GM23338 (cell line): ENCODE data around the gene ABCA12. TPM values are rescaled to one million over a fixed set of nuclear protein-coding genes. Genes with fewer than 3 reads are reported as not detected.

ENCODE experiments used
- ATAC-seq: fragments of 200-7000 bp; cut with Tn5 transposase; 3 replicates; pipeline ENCODE4 v1.9.1; 2020
- DNase-seq: peaks from one replicate; pipeline ENCODE4 v3.0.0-alpha.2; 2015; ENCODE audit warnings: low spot score
- H2AFZ ChIP-seq: fragments of 200-600 bp; sonication (generic); 2 replicates; pipeline ENCODE4 v1.8.0; 2016; ENCODE audit warnings: antibody characterized with exemption, mild to moderate bottlenecking, moderate library complexity
- H3F3A ChIP-seq: fragments of 200-600 bp; sonication (generic); replicated peaks from 2 replicates; pipeline ENCODE4 v1.8.0; 2017; ENCODE audit warnings: antibody characterized with exemption, mixed run types, low read depth
- H3K27ac ChIP-seq: fragments of 200-600 bp; sonication (generic); 2 replicates; pipeline ENCODE4 v1.6.1; 2016; ENCODE audit warnings: low read depth
- H3K27me3 ChIP-seq: fragments of 200-600 bp; sonication (generic); 2 replicates; pipeline ENCODE4 v1.8.0; 2016; ENCODE audit warnings: mild to moderate bottlenecking, mixed run types, moderate library complexity; ENCODE audit not compliant: insufficient read depth
- H3K36me3 ChIP-seq: fragments of 200-600 bp; sonication (generic); 2 replicates; pipeline ENCODE4 v1.8.0; 2016; ENCODE audit warnings: mild to moderate bottlenecking; ENCODE audit not compliant: insufficient read depth
- H3K4me1 ChIP-seq: fragments of 200-600 bp; sonication (generic); 2 replicates; pipeline ENCODE4 v1.8.0; 2016; ENCODE audit warnings: mild to moderate bottlenecking, moderate library complexity; ENCODE audit not compliant: insufficient read depth
- H3K4me2 ChIP-seq: fragments of 200-600 bp; sonication (generic); 2 replicates; pipeline ENCODE4 v1.7.1; 2017; ENCODE audit warnings: mixed run types
- H3K4me3 ChIP-seq: fragments of 200-600 bp; sonication (generic); 2 replicates; pipeline ENCODE4 v1.6.1; 2016; ENCODE audit warnings: mixed run types
- H3K79me2 ChIP-seq: fragments of 200-600 bp; sonication (generic); replicated peaks from 2 replicates; pipeline ENCODE4 v1.8.0; 2017; ENCODE audit warnings: mild to moderate bottlenecking; ENCODE audit not compliant: insufficient read depth
- H3K9me2 ChIP-seq: fragments of 200-600 bp; sonication (generic); 2 replicates; pipeline ENCODE4 v1.8.0; 2017; ENCODE audit not compliant: insufficient read depth
- H4K20me1 ChIP-seq: fragments of 200-600 bp; sonication (generic); replicated peaks from 2 replicates; pipeline ENCODE4 v1.8.0; 2017; ENCODE audit warnings: mild to moderate bottlenecking; ENCODE audit not compliant: insufficient read depth
- H3K27ac Mint-ChIP-seq: 2 replicates; pipeline ENCODE4 v1.8.0; 2020; ENCODE audit warnings: inconsistent platforms, mild to moderate bottlenecking, moderate library complexity, mixed read lengths
- H3K27me3 Mint-ChIP-seq: 3 replicates; pipeline ENCODE4 v1.8.0; 2022; ENCODE audit warnings: low read depth, mild to moderate bottlenecking, moderate library complexity, mixed read lengths, inconsistent platforms; ENCODE audit not compliant: insufficient read depth, poor library complexity
- H3K36me3 Mint-ChIP-seq: 3 replicates; pipeline ENCODE4 v1.8.0; 2021; ENCODE audit warnings: low read depth, mild to moderate bottlenecking, inconsistent platforms, moderate library complexity, mixed read lengths
- H3K4me1 Mint-ChIP-seq: 3 replicates; pipeline ENCODE4 v1.8.0; 2020; ENCODE audit warnings: mild to moderate bottlenecking, inconsistent platforms, mixed read lengths
- H3K4me3 Mint-ChIP-seq: 3 replicates; pipeline ENCODE4 v1.8.0; 2021; ENCODE audit warnings: moderate library complexity, mild to moderate bottlenecking, inconsistent platforms, mixed read lengths
- H3K9me3 Mint-ChIP-seq: 3 replicates; pipeline ENCODE4 v1.8.0; 2020; ENCODE audit warnings: moderate library complexity, mild to moderate bottlenecking, inconsistent platforms, mixed read lengths
- CREB1 ChIP-seq: fragments of 250-450 bp; sonication (Bioruptor Pico); IDR thresholded peaks from 2 replicates; pipeline ENCODE4 v1.5.0; 2020; ENCODE audit warnings: low read depth, mild to moderate bottlenecking, moderate library complexity
- CTCF ChIP-seq, 2 experiments: fragments of 200-600 bp in 1 of 2; sonication (generic) in 1 of 2; conservative IDR thresholded peaks; 2 replicates each; pipeline versions ENCODE4 v1.5.1 to v1.6.1; 2016 to 2017; ENCODE audit warnings: antibody characterized with exemption in 2 of 2, low read depth in 2 of 2, mild to moderate bottlenecking in 2 of 2, moderate library complexity in 1 of 2
- ETS1 ChIP-seq: IDR thresholded peaks from 2 replicates; pipeline ENCODE4 v1.6.1; 2016; ENCODE audit warnings: antibody characterized with exemption
- EZH2 ChIP-seq: fragments of 200-600 bp; sonication (generic); IDR thresholded peaks from one replicate; pipeline ENCODE4 v1.8.0; 2017; ENCODE audit warnings: antibody characterized with exemption, mild to moderate bottlenecking, low read depth; ENCODE audit not compliant: unreplicated experiment
- EZH2phosphoT487 ChIP-seq: fragments of 200-600 bp; sonication (generic); IDR thresholded peaks from one replicate; pipeline ENCODE4 v1.8.1; 2018; ENCODE audit warnings: antibody characterized with exemption; ENCODE audit not compliant: unreplicated experiment
- JUNB ChIP-seq: IDR thresholded peaks from one replicate; pipeline ENCODE4 v1.6.1; 2016; ENCODE audit warnings: antibody characterized with exemption; ENCODE audit not compliant: unreplicated experiment
- NANOG ChIP-seq: IDR thresholded peaks from 2 replicates; pipeline ENCODE4 v1.6.1; 2016; ENCODE audit warnings: antibody characterized with exemption, borderline replicate concordance
- POLR2AphosphoS5 ChIP-seq: IDR thresholded peaks from 2 replicates; pipeline ENCODE4 v1.6.1; 2016; ENCODE audit warnings: antibody characterized with exemption, low read depth
- REST ChIP-seq: IDR thresholded peaks from one replicate; pipeline ENCODE4 v1.6.1; 2018; ENCODE audit warnings: antibody characterized with exemption; ENCODE audit not compliant: unreplicated experiment
- STAT1 ChIP-seq: IDR thresholded peaks from one replicate; pipeline ENCODE4 v1.6.1; 2016; ENCODE audit warnings: antibody characterized with exemption; ENCODE audit not compliant: unreplicated experiment
- ZNF114 ChIP-seq: fragments of 250-450 bp; sonication (Bioruptor Pico); IDR thresholded peaks from 2 replicates; pipeline ENCODE4 v1.5.0; 2020; ENCODE audit warnings: mild to moderate bottlenecking, moderate library complexity
- ZNF331 ChIP-seq: fragments of 250-450 bp; sonication (Bioruptor Pico); IDR thresholded peaks from 2 replicates; pipeline ENCODE4 v1.5.0; 2020; ENCODE audit warnings: low read depth, mild to moderate bottlenecking, moderate library complexity
- ZNF462 ChIP-seq: fragments of 250-450 bp; sonication (Bioruptor Pico); IDR thresholded peaks from 2 replicates; pipeline ENCODE4 v1.5.0; 2020; ENCODE audit warnings: mild to moderate bottlenecking, moderate library complexity
- polyA plus RNA-seq: library from polyadenylated mRNA; unstranded; fragments of >200 nt; fragmentation: Nextera tagmentation; extraction: Ambion mirVana; gene quantifications from 2 replicates; pipeline ENCODE4 v1.2.1, GENCODE V29; 2016
- total RNA-seq: library from RNA; depleted of rRNA; stranded (reverse); fragments of >200 nt; shearing (Covaris generic); gene quantifications from 2 replicates; pipeline ENCODE4 v1.2.3, GENCODE V29; 2014

Gene ABCA12
- total and polyA plus RNA-seq, 2 experiments from 2014 or later, result 0.05 to 0.10 TPM

GRCh38 chr2:215031321-215031720 lies 107.1 kb downstream of the ABCA12 start:
- no peak overlapping the region for H2AFZ ChIP-seq
- no peaks in the 10 kb centered on the region for H3K9me2 ChIP-seq
- H3K4me3 ChIP-seq, result no peak overlapping the region
- no peaks in the 10 kb centered on the region for H3K27me3 ChIP-seq
- H3K4me1 Mint-ChIP-seq, result peaks cover 14% of the 10 kb centered on the region; the same call in 2 of the 3 replicates
- no peak overlapping the region for H3K27ac ChIP-seq
- H3K79me2 ChIP-seq, result no peaks in the 10 kb centered on the region
- DNase-seq, result no peak
- no peaks in the 10 kb centered on the region for H4K20me1 ChIP-seq
- no peaks in the 10 kb centered on the region for H3K9me3 Mint-ChIP-seq
- no peaks in the 10 kb centered on the region for H3K36me3 Mint-ChIP-seq
- H3F3A ChIP-seq, result no peaks in the 10 kb centered on the region
- ATAC-seq, result no peak
- TF ChIP-seq EZH2phosphoT487 (no peak), ETS1 (no peak), POLR2AphosphoS5 (no peak), STAT1 (no peak), ZNF462 (CRISPR knock-in tag) (no peak), ZNF114 (no peak), REST (no peak), CREB1 (CRISPR knock-in tag) (no peak), NANOG (no peak), JUNB (no peak), ZNF331 (CRISPR knock-in tag) (no peak), EZH2 (no peak), CTCF (conservative IDR thresholded peaks at IDR 0.05; ENCODE audit: low read depth in 2 of 2) (no peak)
- no peak overlapping the region for H3K4me2 ChIP-seq
- no peaks in the 10 kb centered on the region for H3K4me1 ChIP-seq
- H3K36me3 ChIP-seq, result no peaks in the 10 kb centered on the region
- no peak overlapping the region for H3K27ac Mint-ChIP-seq
- no peak overlapping the region for H3K4me3 Mint-ChIP-seq
- no peaks in the 10 kb centered on the region for H3K27me3 Mint-ChIP-seq
